Stimulated activated CD8-positive, alpha-beta memory T cell treated with anti-CD3 and anti-CD28 coated beads, Interleukin-15, amount 100 ng/mL, for 1 hour (primary cell): ENCODE data around the gene AMOTL1.

Experiments used
- DNase-seq: peaks from one replicate; pipeline ENCODE4 v3.0.0-alpha.2; 2020; ENCODE audit warnings: low read depth

Gene AMOTL1, protein sequence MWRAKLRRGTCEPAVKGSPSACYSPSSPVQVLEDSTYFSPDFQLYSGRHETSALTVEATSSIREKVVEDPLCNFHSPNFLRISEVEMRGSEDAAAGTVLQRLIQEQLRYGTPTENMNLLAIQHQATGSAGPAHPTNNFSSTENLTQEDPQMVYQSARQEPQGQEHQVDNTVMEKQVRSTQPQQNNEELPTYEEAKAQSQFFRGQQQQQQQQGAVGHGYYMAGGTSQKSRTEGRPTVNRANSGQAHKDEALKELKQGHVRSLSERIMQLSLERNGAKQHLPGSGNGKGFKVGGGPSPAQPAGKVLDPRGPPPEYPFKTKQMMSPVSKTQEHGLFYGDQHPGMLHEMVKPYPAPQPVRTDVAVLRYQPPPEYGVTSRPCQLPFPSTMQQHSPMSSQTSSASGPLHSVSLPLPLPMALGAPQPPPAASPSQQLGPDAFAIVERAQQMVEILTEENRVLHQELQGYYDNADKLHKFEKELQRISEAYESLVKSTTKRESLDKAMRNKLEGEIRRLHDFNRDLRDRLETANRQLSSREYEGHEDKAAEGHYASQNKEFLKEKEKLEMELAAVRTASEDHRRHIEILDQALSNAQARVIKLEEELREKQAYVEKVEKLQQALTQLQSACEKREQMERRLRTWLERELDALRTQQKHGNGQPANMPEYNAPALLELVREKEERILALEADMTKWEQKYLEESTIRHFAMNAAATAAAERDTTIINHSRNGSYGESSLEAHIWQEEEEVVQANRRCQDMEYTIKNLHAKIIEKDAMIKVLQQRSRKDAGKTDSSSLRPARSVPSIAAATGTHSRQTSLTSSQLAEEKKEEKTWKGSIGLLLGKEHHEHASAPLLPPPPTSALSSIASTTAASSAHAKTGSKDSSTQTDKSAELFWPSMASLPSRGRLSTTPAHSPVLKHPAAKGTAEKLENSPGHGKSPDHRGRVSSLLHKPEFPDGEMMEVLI

DNA sequence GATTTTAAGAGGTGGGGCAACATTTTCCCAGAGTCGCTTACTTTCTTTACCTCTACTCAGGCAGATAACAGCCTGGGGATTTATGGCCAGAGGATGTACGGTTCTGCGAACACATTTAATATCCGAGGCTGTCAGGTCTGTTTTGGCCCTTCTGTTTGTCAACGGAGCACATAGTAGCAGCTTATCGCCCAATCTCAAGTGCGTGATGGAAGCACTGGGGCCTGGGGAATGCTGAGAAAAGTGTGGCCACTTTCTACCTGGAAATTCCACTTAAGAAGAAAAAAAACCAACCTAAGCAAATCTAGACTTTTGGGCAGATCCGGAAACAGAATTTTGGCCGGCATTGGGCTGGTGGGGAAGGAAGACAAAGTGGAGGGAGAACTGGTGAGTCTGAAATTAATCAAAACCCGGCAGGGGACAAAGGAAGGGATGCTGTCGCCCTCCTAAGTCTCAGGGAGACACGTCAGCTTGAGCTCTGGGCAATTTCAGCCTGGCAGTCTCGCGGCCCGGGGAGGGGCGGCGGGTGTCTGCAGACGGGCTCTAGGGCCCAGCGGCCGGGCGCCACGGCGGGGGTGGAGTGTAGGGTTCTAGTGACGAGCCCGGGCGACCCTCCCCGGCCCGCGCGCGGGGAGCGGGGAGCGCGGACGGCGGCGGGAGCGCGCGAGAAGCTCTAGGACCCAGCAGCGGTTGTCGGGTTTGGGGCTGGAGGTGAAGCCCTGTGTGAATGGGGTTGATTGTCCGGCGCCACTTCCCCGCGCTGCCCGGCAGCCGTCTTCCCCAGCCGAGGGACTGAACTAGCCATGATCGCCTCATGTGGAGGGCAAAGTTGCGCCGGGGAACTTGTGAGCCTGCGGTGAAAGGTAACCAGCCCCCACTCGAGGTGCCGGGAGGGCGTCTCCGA is at the start of gene AMOTL1:
Gene AMOTL1, plus strand, starts transcription at position 656 of the 901 bp plus-strand sequence. Its CDS starts 156 bp downstream, at position 812.
- no peak for DNase-seq

DNA sequence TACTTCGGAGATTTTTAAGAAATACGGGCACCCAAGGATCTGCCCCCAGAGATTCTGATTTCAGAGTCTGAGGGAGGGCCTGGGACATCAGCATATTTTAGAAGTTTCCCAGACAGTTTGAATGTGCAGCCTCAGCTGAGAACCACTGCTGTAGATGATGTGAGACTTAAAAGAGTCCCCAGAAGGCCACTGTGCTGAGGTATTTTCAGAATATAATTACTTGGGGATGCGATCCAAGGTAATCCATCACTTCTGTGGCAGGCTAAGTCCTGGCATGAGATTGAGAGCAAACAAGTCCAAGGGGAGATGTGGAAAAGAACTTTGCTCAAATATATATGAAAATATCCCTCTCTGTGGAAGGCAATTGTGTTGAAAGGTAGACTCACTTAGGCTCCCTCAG is 48.3 kb upstream of the AMOTL1 start:
- DNase-seq, result no peak

DNA sequence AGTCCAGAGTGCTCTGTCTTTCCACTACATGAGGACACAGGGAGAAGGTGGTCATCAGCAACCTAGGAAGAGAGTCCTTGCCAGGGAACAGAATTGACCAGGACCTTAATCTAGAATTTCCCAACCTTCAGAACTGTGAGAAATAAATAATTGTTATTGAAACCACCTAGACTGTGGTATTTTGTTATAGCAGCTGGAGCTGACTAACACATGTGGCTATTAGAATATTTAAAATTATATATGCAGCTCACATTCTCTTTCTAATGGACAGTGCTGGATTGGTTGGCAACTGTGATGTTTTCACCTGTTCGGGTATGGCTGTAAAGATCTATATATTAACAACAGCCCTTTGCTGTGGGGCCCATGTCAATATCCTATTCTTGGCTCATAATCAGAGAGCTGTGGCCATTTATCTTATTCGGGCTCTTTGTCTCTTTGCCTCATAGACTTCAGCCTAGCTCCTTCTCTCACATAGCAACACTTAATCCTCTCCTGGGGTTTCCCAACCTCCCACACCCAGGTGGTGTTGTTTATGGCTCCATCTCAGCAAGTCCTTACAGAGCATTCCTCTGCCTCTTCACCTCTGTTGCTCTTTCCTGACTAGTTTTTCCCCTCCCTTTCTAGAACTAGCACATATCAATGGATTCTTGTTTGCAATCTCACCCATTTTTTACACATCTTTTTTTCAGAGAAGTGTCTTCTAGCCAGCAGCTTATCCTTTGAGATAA is 46.4 kb upstream of the AMOTL1 start:
- DNase-seq, result no peak

DNA sequence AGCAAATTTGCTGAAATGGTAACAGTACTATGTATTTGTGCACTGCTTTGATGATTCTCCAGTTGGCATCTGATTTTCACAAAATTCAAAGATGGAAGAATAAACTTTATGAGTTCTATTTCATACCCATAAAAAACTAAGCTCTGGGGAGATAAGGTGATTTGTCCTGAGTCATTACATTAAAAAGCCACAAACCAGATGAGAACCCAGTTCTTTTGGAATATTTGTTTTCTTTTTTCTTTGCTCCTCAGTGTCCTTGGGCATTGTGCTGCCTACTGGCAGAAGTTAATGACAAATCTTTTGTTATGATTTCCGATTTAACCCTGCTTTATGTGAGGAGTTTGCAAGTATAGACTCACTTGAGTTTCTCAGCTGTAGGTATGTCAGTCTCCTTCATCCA is 45.4 kb upstream of the AMOTL1 start:
- DNase-seq, result no peak

DNA sequence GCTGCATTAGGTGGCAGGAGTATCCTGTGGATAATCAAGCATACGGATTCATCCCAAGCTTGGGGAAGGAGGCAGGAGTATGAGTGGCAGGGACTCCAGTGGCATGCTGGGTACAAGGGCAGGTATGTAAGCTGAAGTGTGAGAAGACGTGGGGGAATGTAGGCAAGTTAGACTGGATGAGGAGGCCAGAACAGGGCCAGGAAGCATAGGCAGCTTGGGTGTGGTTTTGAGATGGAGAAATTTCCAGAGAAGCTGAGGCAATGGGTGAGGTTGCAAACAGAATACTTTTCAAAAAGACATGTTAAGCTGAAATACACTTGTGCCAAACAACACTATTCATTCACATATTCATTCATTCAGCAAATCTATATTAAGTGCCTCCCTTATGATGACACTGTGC is 43.1 kb upstream of the AMOTL1 start:
- DNase-seq, result no peak

DNA sequence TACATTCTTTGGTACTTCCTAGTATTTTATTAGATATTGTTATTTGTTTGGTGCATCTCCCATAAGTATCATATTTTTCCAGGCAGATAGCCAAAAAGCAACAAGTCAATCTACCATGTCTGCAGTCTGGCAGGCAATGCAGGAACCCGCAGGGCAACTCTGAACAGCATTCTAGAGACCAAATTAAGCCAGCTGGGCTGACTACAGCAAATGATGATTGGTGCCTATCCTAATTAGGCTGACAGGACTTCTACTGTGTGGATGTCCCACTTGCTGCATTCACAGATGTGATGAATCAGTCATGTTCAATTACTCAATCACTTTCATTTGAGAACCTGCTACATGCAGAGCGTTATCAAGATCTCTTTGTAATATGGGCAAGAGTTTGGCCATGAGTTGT is 40.3 kb upstream of the AMOTL1 start:
- DNase-seq, result no peak

DNA sequence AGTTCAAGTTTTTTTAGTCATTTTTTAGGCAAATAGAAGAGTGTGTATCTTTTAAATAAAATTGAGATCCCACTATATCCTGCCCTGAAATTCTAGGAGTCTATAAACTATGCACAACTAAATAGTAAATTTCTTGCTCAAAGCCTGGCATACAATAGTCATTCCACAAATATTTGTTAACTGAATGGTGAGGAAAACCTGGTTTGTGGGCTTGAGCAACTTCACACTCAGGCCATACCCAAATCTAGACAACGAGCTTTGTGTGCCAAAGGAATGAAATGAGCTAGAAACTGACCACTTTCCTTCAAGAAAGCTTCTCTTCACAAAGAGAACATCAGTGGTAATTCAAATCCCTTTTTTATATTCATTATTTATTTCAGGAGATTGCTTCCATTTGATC is 39.6 kb upstream of the AMOTL1 start:
- no peak for DNase-seq

DNA sequence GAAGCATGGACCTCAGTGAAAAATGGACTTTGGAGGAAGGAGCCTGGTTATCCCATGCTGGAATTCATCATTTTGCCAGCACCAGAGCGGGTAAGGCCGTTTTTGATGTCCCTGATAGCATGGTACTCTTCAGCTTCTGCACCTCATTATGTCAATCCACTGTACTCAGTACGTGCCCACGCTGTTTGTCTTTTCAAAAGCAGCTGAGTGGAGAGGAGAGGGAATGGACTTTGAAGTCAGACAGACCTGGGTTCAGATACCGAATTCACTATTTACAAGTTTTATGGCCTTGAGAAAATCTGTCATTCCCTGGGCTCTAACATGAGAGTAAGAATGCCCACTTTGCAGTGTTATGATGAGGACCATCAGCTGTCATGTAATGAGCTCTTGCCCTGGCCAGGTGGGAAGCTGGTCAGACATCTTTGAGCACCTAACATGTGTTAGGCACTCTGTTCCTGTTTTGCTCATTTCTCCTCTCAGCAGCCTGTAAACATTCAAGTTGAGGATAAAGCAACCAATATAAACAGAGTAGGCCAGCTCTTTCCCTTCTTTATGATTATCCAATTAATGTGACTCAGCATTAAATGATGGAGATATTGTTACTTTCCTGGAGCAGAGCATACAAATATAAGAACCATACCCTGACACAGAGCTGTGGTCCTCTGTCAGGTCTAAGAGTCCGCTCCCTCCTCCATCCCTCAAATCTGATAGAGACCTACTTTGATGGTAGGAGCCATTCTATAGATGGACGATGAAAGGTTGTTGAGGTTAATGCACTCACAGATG is 39.0 kb upstream of the AMOTL1 start:
- no peak for DNase-seq

DNA sequence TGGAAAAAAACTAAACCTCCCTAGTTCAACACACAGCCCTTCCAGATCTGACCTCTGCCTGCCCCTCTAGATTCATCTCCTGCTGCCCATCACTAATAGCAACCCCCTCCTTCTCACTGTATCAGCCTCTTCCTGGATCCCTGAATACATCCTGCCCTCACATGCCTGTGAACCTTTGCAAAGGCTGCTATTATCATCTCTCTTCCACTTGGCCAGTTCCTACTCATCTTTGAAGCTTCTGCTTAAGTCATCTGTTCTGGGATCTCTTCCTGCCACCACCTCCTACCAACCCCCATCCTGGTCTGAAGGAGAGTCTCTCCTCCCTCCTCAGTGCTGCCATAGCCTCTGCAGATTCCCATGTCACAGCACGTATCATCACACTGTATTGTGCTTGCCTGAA is 38.0 kb upstream of the AMOTL1 start:
- DNase-seq, result no peak

DNA sequence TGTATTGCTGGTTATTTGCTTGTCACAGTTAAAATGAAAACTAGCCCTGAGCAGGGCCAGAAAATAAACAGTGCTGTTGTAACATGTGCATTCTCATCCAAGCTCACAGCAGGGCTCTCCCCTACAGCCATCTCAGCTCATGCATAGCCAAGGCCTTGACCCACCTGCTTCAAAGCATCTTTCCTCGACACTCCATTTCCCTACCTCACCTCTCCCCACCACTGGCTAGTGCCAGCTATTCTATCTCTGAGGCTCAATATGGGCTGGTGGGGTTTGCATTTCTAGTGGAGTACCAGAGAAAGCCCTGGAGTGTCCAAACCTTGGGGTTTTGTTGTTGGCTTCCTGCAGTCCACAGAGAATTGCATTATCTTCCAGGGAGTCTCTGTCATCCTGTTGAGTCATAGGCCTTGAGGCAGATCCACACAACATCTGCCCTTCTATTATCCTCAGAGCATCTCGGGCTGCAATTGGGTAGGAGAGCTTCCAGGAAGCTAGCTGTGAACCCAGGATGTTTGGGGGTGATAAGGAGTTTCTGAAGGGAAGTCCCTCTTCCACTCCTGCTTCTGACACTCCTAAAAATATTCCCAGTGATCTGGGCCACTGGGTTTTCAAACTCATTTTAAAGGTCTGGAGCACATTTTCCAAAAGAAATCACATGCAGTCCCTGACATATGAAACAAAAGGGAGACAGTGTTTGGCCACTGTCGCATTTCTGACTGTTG is 36.1 kb upstream of the AMOTL1 start:
- no peak for DNase-seq

DNA sequence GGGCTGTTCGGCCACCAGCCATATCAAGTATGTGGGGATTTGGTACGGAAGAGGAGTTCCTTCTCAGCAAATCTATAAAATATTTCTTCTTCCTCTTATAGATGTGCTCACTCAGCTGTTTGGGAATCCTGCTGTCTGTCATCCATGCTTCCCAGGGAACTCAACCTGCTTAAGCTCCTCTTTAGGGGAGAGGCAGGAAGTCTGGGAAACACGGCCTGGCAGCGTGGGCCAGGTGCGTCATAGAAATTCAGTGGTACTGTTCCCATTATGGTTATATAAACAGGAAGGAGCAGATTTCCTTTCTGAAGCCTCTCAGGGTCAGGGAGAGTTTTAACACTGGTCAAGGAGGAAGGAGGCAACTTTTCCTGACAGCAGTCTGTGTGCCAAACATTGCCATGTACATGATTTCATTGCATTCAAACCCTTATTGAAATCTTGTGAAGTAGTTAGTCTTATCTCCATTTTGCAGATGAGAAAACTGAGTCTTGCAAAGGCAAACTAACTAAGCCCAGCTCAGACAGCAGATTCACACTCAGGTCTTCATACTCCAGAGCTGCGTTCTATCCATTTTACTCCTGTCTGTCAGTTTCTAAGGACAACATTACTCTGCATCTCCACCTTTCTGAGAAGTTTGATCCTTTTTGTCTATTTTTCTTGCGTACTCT is 35.4 kb upstream of the AMOTL1 start:
- DNase-seq, result no peak

DNA sequence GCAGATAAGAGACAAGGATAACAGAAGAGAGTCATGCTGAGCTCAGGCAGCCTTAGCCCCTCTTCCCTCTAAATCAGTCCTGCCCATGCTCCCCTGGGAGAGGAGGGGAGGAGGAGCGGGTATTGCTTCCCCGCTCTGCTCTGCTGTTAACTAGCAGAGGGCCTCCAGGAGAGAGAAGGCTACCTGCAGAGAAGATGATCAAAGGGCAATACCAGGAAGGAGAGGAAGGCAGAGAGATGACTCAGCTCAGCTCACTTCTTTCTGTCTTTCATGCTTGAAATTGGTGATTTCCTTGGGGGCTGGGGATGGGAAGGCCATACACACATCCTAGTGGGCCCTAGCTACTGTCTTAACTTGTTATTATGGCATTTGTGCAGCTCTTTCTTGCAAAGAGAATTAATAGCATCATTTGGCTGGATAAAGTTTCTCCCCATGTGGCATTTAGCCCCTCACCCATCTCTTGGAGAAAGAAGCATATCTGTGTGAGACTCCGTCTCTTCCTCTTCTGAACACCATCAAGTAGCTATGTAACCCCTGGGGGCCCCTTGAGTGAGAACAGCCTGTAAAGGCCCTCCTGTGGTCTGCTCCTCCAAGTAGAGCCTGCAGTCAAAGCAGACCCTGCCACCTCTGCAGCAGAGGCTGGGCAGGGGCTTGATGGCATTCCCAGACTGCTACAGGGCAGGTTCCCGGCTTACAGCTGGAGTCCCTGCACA is 33.4 kb upstream of the AMOTL1 start:
- DNase-seq, result no peak

DNA sequence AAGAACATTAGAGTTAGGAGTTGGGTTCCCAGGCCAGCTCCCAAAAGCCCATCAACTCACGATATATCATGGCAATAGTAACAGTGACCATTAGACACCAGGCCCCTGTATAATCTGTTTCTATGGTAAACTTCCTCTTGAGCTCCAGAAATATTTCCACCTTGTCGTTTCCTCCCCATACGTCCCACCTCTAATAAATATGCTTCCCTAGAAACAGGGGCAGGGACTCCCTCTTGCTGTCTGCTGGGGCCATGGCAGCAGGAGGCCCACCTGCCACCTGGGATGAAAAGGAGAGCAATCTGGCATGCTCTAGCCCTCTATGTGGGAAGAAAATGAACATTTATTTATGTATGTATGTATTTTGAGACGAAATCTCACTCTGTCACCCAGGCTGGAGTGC is 32.2 kb upstream of the AMOTL1 start:
- DNase-seq, result no peak

DNA sequence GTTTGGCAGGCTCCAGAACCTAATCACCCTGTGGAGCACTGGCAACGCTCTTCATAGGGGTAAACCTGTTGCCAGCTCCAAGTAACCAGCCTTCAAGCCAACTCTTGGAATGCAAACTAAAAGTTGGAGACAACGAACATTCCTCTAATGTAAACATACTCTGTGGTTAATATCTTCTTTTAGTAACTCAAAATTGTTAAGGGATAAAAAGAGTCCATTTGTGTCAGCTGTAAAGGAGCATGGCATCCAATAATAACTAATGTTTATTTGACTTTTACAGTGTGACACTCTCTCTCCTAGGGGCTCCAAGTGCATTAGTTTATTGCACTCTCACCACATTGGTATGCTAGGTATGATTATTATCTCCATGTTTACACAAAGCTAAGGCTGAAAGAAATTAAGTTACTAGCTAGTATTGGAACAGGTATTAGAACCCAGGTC is 31.0 kb upstream of the AMOTL1 start:
- no peak for DNase-seq

DNA sequence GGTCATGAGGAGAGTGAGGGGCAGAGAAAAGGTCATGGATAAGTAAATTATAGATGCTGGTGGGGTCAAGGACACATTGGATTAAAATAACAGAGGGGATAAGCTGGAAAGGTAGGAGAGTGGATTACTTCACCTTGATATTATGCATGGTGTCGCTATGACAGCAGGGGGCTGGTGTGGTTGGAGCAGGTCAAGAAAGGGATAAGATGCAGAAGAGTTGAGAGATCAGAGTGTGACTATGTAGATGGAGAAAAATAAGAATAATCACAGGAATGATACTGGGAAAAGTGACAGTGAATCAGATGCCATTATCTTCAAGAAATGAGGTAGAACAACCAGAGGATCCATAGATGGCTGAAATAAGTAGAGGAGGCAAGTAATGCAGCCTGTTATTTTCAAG is 29.4 kb upstream of the AMOTL1 start:
- no peak for DNase-seq

DNA sequence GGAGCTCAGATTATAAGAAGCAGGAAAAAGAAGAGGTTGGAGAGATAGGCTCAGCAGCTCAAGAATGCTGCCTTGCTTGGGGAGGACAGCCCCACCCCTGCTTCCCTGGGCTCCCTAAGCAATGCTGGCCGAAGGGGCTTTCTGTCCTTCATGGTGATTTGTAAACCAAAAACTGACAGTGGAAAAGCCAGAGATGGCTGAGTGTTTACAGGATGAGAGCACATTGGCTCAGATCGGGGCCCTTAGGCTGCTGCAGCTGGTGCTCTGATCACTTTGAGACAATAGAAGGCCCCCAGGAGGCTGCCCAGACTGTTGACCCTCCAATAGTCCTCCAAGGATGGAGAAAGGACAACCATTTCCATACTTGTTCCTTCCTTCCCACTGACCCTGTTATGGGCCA is 28.8 kb upstream of the AMOTL1 start:
- DNase-seq, result no peak

DNA sequence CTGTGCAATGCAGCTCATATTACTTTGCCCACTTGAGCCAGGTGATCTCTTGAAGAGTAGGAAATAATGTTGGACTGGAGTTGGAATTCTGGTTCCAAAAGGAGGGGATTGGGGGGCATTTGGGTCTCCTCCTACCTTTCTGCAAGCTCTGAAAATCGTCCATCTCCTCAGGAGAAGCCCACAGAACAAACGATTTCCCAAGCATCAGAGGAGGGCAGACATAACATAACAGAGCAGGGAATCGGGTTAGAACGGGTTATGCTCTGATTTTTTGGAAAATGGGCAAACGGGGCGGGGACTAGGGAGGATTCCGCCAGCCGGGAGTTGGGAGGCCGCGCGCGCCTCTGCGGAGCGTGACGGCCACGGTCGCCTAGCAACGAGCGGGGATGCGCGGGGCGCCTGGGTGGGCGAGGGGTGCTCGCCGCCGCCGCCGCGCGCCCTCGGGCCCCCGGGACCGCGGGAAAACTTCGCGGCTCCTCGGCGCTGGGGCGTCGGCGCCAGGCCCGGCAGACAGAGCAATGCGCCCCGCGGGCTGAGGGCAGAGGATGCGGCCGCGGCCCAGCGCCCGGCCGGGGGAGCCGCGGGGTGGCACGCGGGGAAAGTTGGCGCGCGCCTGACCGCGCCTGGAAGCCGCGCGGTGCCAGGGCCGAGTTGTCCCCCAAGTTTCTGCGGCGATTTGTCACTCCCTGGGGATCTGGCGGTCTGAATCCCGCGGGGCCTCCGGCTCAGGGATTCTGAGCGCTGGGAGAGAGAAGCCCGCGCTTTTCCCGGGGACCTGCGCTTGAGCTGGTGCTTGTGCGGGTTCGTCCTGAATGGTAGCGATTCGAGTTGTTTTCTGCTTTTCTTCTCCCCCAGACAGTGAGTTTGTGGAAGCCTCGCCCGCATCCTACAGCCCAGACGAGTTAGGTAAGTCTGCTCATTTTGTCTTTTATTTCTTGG is 27.8 kb upstream of the AMOTL1 start:
- DNase-seq, result no peak
